ENCODE data around the gene TRAF3.
"Not testable (repeated sequence)": the region's sequence is repeated elsewhere in the genome, so short reads cannot be mapped to it uniquely, and the experiment has no call there.

Gene TRAF3

GRCh38 chr14:102752239-102752847 lies 24.9 kb upstream of the TRAF3 start:
- no peak for DNase-seq

- DNase-seq, result no peak
These were observed 22.6 kb upstream of the TRAF3 start for GRCh38 chr14:102754370-102755262.

GRCh38 chr14:102757646-102758045 lies 19.6 kb upstream of the TRAF3 start:
- DNase-seq, result no peak

- DNase-seq, result no peak
These were observed 19.2 kb upstream of the TRAF3 start for GRCh38 chr14:102758087-102758486.

- no peak for DNase-seq
These were observed 17.6 kb upstream of the TRAF3 start for GRCh38 chr14:102759456-102760187.

GRCh38 chr14:102760496-102761193 lies 16.6 kb upstream of the TRAF3 start:
- DNase-seq, result no peak

- no peak for DNase-seq
These were observed 16.0 kb upstream of the TRAF3 start for GRCh38 chr14:102761206-102761605.

- no peak for DNase-seq
These were observed 13.0 kb upstream of the TRAF3 start for GRCh38 chr14:102764220-102764671.

GRCh38 chr14:102765770-102766169 lies 11.5 kb upstream of the TRAF3 start:
- not testable (repeated sequence) for DNase-seq

- no peak for DNase-seq
These were observed 8.8 kb upstream of the TRAF3 start for GRCh38 chr14:102768223-102769048.

- DNase-seq, result no peak
These were observed 8.3 kb upstream of the TRAF3 start for GRCh38 chr14:102769049-102769327.

- DNase-seq, result no peak
These were observed 6.8 kb upstream of the TRAF3 start for GRCh38 chr14:102770147-102771123.

GRCh38 chr14:102771144-102771543 lies 6.1 kb upstream of the TRAF3 start:
- DNase-seq, result no peak

GRCh38 chr14:102772781-102773570 lies 4.3 kb upstream of the TRAF3 start:
- DNase-seq, result no peak

GRCh38 chr14:102774391-102775153 lies 2.7 kb upstream of the TRAF3 start:
- peak; percentile 64 for DNase-seq

GRCh38 chr14:102775855-102776760 lies 1.1 kb upstream of the TRAF3 start:
- DNase-seq, result peak; percentile 80

GRCh38 chr14:102777711-102778337 lies 575 bp downstream of the TRAF3 start:
- DNase-seq, result no peak
